ENCODE measurements around the gene COL3A1.

DNA sequence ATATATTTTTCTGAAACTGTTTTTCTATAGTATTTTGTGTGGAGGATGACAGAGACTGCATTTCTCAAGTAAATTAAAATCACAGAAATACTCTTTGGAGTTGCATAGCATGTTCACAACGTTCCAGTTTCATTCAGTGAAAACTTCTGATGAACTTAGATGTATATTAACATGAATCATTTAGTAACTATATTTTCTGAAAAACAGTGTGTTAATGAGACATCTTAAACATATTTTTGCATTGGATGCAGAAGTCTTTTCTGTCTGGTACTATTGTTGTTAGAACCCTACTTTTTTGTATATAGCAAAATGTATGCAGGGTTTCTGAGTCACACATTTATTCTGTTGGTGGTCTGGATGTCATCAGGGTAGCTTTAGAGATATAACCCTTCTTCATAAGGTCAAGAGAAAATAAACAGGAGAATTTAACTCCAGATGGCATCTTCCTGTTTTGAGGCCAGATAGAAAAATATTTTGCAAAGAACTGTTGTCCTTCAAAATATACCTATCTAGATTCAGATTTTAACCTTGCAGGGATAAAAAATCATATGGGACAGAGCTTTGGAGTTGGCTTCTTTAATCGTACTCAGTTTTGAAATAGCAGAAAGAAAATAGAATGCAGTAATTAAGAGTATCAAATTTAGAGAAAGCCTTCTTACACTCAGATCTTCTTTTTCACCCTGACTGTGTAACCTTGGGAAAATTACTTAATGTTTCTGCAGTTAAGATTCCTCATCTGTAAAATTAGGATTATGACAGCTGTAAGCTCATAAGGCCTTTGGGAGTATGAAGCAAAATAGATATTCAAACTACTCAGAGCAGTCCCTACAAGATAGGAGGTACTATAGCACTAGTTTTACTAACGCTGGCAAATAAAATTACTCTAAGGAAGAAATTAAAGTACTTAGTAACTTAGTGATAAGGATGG, 5.3 kb downstream of the COL3A1 start:
- TF ChIP-seq POLR2A (IDR thresholded peaks at IDR 0.05; ENCODE audit: low read length) (no peak), GATA1 (IDR thresholded peaks at IDR 0.05; ENCODE audit: low read depth, low read length) (no peak)
